B cell (primary cell): ENCODE measurements around the gene GTPBP3. TPM values are rescaled to one million over a fixed set of nuclear protein-coding genes. Genes with fewer than 3 reads are reported as not detected.

Experiments
- ATAC-seq: fragments of 200-7000 bp; cut with Tn5 transposase; one replicate; pipeline ENCODE4 v1.10.0; 2021; ENCODE audit warnings: low read depth, mild to moderate bottlenecking, moderate number of reproducible peaks, moderate library complexity
- CTCF ChIA-PET: fragments of 350-600 bp; sonication (Branson Sonifier 250); formaldehyde crosslinking; loops from one replicate; lab custom pipeline; 2021; ENCODE audit warnings: antibody characterized with exemption, inconsistent platforms; lab: Charles Lee
- POLR2A ChIA-PET: fragments of 350-600 bp; sonication (Branson Sonifier 250); formaldehyde crosslinking; loops from one replicate; lab custom pipeline; 2021; ENCODE audit warnings: antibody characterized with exemption; lab: Charles Lee
- DNase-seq: peaks from one replicate; pipeline ENCODE4 v3.0.0; 2013
- H2AFZ ChIP-seq: 2 replicates; pipeline ENCODE4 v1.6.1; 2012; ENCODE audit warnings: mild to moderate bottlenecking, low read depth, low read length; ENCODE audit not compliant: insufficient read depth, poor library complexity, severe bottlenecking
- H3K27ac ChIP-seq, 2 donors: 1 replicate in 1 of 2; 2 replicates in 1 of 2; pipeline ENCODE4 v1.5.1; 2012 to 2013; ENCODE audit warnings: low read length in 2 of 2, mild to moderate bottlenecking in 2 of 2, moderate library complexity in 1 of 2
- H3K27me3 ChIP-seq, 4 experiments: fragments of 200-600 bp in 1 of 4; sonication (generic) in 1 of 4; replicated peaks in 1 of 4; 1 replicate in 2 of 4; 2 replicates in 2 of 4; pipeline versions ENCODE4 v1.6.1 to v1.7.0; 2013 to 2016; ENCODE audit warnings: low read length in 3 of 4, mild to moderate bottlenecking in 2 of 4, mixed read lengths in 1 of 4, moderate library complexity in 1 of 4; ENCODE audit not compliant: insufficient read depth in 4 of 4, control insufficient read depth in 3 of 4; ENCODE audit errors: control extremely low read depth in 1 of 4
- H3K36me3 ChIP-seq, 2 experiments: replicated peaks in 1 of 2; 1 replicate in 1 of 2; 2 replicates in 1 of 2; pipeline versions ENCODE4 v1.6.1 to v1.7.1; 2013; ENCODE audit warnings: low read length in 1 of 2; ENCODE audit not compliant: insufficient read depth in 2 of 2, control insufficient read depth in 1 of 2; ENCODE audit errors: control extremely low read depth in 1 of 2, extremely low read depth in 1 of 2
- H3K4me1 ChIP-seq, 2 donors: fragments of 200-600 bp in 1 of 2; sonication (generic) in 1 of 2; 1 replicate in 1 of 2; 2 replicates in 1 of 2; pipeline versions ENCODE4 v1.5.1 to v1.6.1; 2013 to 2017; ENCODE audit warnings: low read length in 2 of 2; ENCODE audit not compliant: control insufficient read depth in 2 of 2, insufficient read depth in 2 of 2
- H3K4me2 ChIP-seq: replicated peaks from 2 replicates; pipeline ENCODE3; 2012; ENCODE audit warnings: mild to moderate bottlenecking, low read depth, low read length; ENCODE audit not compliant: poor library complexity, severe bottlenecking
- H3K4me3 ChIP-seq, 5 experiments: fragments of 200-600 bp in 1 of 5; sonication (generic) in 1 of 5; 1 replicate in 3 of 5; 2 replicates in 2 of 5; pipeline versions ENCODE4 v1.5.1 to v1.7.0; 2011 to 2016; ENCODE audit warnings: low read length in 4 of 5, mild to moderate bottlenecking in 4 of 5, low read depth in 2 of 5, control low read depth in 1 of 5, moderate library complexity in 1 of 5; ENCODE audit not compliant: insufficient read depth in 1 of 5; ENCODE audit errors: control extremely low read depth in 1 of 5, extremely low read depth in 1 of 5
- H3K79me2 ChIP-seq: fragments of 200-600 bp; sonication (generic); one replicate; pipeline ENCODE4 v1.6.0; 2016; ENCODE audit warnings: low read length; ENCODE audit not compliant: control insufficient read depth, insufficient read depth
- H3K9ac ChIP-seq: fragments of 200-600 bp; sonication (generic); 2 replicates; pipeline ENCODE4 v1.6.1; 2017; ENCODE audit warnings: mild to moderate bottlenecking, low read length, moderate library complexity
- H3K9me3 ChIP-seq, 3 donors: one replicate each; pipeline versions ENCODE4 v1.6.1 to v1.7.1; 2013; ENCODE audit warnings: low read length in 2 of 3; ENCODE audit not compliant: control insufficient read depth in 2 of 3, insufficient read depth in 1 of 3; ENCODE audit errors: control extremely low read depth in 1 of 3
- H4K20me1 ChIP-seq: 2 replicates; pipeline ENCODE4 v1.6.0; 2012; ENCODE audit warnings: mild to moderate bottlenecking, low read length; ENCODE audit not compliant: insufficient read depth, control insufficient read depth, poor library complexity, severe bottlenecking
- H3K27ac Mint-ChIP-seq: one replicate; pipeline ENCODE4 v1.8.0; 2021; ENCODE audit warnings: mixed read lengths
- H3K27me3 Mint-ChIP-seq: one replicate; pipeline ENCODE4 v1.8.0; 2021; ENCODE audit warnings: mixed read lengths
- H3K4me1 Mint-ChIP-seq: one replicate; pipeline ENCODE4 v1.8.0; 2021; ENCODE audit warnings: mixed read lengths
- H3K4me3 Mint-ChIP-seq: one replicate; pipeline ENCODE4 v1.8.0; 2021; ENCODE audit warnings: mixed read lengths
- H3K9me3 Mint-ChIP-seq: one replicate; pipeline ENCODE4 v1.8.0; 2022; ENCODE audit warnings: mixed read lengths; ENCODE audit not compliant: insufficient read depth
- EZH2 ChIP-seq: IDR thresholded peaks from 2 replicates; pipeline ENCODE4 v1.6.1; 2012; ENCODE audit warnings: borderline replicate concordance, low read depth, mild to moderate bottlenecking, moderate library complexity, low read length; ENCODE audit not compliant: insufficient read depth, poor library complexity, severe bottlenecking
- WGBS: methylation state at CpG from one replicate; pipeline ENCODE4 v1.1.5; 2013; ENCODE audit warnings: missing lambda C conversion rate; ENCODE audit not compliant: insufficient coverage; 5-methylcytosine and 5-hydroxymethylcytosine counted together
- intact Hi-C: fragments of 100-400 bp; cut with micrococcal nuclease; formaldehyde crosslinking; loops from one replicate; pipeline ENCODE4 v1.10.0; 2022
- polyA plus RNA-seq: library from polyadenylated mRNA; depleted of rRNA; stranded (reverse); fragments of >200 nt; gene quantifications from 2 replicates; pipeline ENCODE4 v1.2.3, GENCODE V29; 2012
- total RNA-seq, 2 donors: library from RNA; stranded (reverse); fragments of 120-200 nt in 1 of 2; gene quantifications; 1 replicate in 1 of 2; 2 replicates in 1 of 2; pipeline versions ENCODE4 v1.2.3 to v1.2.4, GENCODE V29; 2013 to 2022
- TF ChIP-seq, protein P1 (sequence below): fragments of 200-600 bp; IDR thresholded peaks from one replicate; pipeline ENCODE4 v1.8.0; 2022; ENCODE audit warnings: antibody characterized with exemption, mild to moderate bottlenecking

Gene GTPBP3
- total and polyA plus RNA-seq, 2 donors (not counting 1 experiment from before 2014, with no cell fraction given) = 41.6 to 44.9 TPM

DNA sequence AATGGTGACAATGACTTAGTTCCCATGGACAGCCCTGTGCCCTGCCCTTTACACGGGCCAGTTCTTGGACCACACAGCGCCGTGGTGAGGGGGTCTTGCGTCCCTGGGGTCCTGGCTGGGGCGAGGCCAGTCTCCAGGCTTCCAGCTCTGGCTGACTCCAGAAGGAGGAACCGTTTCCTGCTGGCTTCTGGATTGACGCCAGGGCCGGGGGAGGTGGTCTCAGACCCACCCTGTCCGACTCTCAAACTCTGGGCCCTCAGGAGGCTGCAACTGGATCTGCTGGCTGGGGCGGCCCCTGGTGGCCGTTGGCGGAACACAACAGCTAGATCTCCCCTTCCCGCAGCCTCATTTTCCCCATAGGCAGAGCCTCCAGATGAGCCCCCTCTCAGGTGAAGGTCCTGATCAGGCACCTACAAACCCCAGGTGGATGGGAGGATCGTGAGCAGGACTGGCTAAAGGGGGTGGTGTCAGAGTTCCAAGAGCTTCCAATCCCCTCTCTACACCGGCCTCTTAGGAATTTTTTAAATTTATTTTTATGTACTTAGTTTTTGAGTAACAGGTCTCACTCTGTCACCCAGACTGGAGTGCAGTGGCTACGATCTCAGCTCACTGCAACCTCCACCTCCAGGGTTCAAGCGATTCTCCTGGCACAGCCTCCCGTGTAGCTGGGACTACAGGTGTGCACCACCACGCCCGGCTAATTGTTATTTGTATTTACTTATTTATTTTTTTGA is 48.7 kb downstream of the GTPBP3 start:
- no peak overlapping the region for H3K4me3 Mint-ChIP-seq
- peaks cover 15% of the 10 kb centered on the region for H3K4me1 Mint-ChIP-seq
- intact Hi-C loops = loop anchor here (1.0 kb wide), 3 partner anchors 40 to 125 kb away; no protein-coding TSS in a partner anchor
- H2AFZ ChIP-seq = no peak overlapping the region
- no peak overlapping the region for H3K4me2 ChIP-seq
- H4K20me1 ChIP-seq = no peaks in the 10 kb centered on the region
- no peak for TF ChIP-seq EZH2
- TF ChIP-seq, protein P1, sequence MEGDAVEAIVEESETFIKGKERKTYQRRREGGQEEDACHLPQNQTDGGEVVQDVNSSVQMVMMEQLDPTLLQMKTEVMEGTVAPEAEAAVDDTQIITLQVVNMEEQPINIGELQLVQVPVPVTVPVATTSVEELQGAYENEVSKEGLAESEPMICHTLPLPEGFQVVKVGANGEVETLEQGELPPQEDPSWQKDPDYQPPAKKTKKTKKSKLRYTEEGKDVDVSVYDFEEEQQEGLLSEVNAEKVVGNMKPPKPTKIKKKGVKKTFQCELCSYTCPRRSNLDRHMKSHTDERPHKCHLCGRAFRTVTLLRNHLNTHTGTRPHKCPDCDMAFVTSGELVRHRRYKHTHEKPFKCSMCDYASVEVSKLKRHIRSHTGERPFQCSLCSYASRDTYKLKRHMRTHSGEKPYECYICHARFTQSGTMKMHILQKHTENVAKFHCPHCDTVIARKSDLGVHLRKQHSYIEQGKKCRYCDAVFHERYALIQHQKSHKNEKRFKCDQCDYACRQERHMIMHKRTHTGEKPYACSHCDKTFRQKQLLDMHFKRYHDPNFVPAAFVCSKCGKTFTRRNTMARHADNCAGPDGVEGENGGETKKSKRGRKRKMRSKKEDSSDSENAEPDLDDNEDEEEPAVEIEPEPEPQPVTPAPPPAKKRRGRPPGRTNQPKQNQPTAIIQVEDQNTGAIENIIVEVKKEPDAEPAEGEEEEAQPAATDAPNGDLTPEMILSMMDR = peak; percentile 93
- H3K9me3 ChIP-seq = peaks cover 0 to 12% (median 0%) of the 10 kb centered on the region in 3 donors
- no peaks in the 10 kb centered on the region for H3K79me2 ChIP-seq
- POLR2A ChIA-PET = no interaction called here
- 53% methylated on average over 9 of the region's 20 CpGs for WGBS
- DNase-seq (peak; percentile 76), ATAC-seq (peak; percentile 39)
- no peaks in the 10 kb centered on the region for H3K27me3 Mint-ChIP-seq
- H3K9ac ChIP-seq = no peak overlapping the region
- H3K9me3 Mint-ChIP-seq = peaks cover 3% of the 10 kb centered on the region
- no peaks in the 10 kb centered on the region for H3K36me3 ChIP-seq
- H3K27ac Mint-ChIP-seq = no peak overlapping the region
- peaks cover 19 to 33% of the 10 kb centered on the region in 2 donors for H3K4me1 ChIP-seq
- H3K4me3 ChIP-seq = no peak overlapping the region
- CTCF ChIA-PET = interaction anchor here (0.6 to 8.4 kb wide), 32 partner anchors 9 to 143 kb away, joined by 3 to 109 read pairs (median 4); partner anchors contain the start of genes ABHD8, ANKLE1, BST2 and CCDC194
- peaks cover 0 to 11% (median 5%) of the 10 kb centered on the region in 4 experiments for H3K27me3 ChIP-seq
- H3K27ac ChIP-seq = no peak overlapping the region

DNA sequence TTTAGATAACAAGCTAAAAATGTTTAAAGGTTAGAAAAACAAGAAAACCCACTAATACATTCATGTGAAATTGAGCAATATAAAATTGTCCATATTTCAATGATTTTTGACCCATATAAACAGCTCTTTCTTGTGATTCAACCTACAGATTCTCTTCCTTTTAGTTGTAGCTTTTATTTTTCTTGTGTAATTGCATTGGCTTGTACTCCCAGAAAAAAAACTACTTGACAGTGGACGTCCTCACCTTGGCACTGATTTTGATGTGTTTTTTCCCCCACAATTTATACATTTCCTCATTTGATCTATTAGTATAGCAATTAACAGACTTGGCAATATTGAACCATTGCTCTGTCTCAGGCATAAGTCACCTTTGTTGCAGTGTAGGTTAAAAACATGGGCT is 51.9 kb downstream of the GTPBP3 start:
- Mint-ChIP-seq H3K9me3 (peaks cover 3% of the 10 kb centered on the region), H3K27ac (no peak overlapping the region), H3K27me3 (no peaks in the 10 kb centered on the region), H3K4me1 (peaks cover 15% of the 10 kb centered on the region), H3K4me3 (peak overlapping the region; percentile 48)
- intact Hi-C loops = no loop called here
- Histone ChIP-seq H3K36me3 (no peaks in the 10 kb centered on the region), H3K9me3 (peaks cover 0 to 14% (median 0%) of the 10 kb centered on the region in 3 donors), H3K79me2 (no peaks in the 10 kb centered on the region), H3K27me3 (peaks cover 0 to 24% (median 9%) of the 10 kb centered on the region in 4 experiments), H3K27ac (no peak overlapping the region), H4K20me1 (no peaks in the 10 kb centered on the region), H3K9ac (no peak overlapping the region), H2AFZ (no peak overlapping the region), H3K4me2 (no peak overlapping the region), H3K4me1 (peaks cover 17 to 26% of the 10 kb centered on the region in 2 donors), H3K4me3 (no peak overlapping the region)
- no peak for DNase-seq
- 60% methylated on average over 1 of the region's 1 CpG for WGBS
- ChIA-PET CTCF (interaction anchor here (0.6 to 8.4 kb wide), 18 partner anchors 9 to 130 kb away, joined by 3 to 109 read pairs (median 4); partner anchors contain the start of genes ANKLE1, BABAM1, BST2 and DDA1), POLR2A (no interaction called here)
- TF ChIP-seq, protein P1 = no peak
- TF ChIP-seq EZH2 = no peak
- no peak for ATAC-seq
